C4-2B (cell line): Measurements from ENCODE around the gene NCBP2L.

Experiments
- CTCF ChIP-seq: fragments of 450-650 bp; conservative IDR thresholded peaks from 2 replicates; pipeline ENCODE4 v1.5.1; 2017; ENCODE audit warnings: mild to moderate bottlenecking
- ZFX ChIP-seq: fragments of 450-650 bp; IDR thresholded peaks from 2 replicates; pipeline ENCODE4 v1.6.1; 2017

- no peak for TF ChIP-seq CTCF
- no peak for TF ChIP-seq ZFX
Observed at GRCh38 chrX:107823456-107823855, 45.9 kb downstream of the NCBP2L start.
